HG03558 (cell line): Measurements from ENCODE around the gene TMEM132D.

ENCODE experiments used
- ATAC-seq: cut with Tn5 transposase; IDR thresholded peaks from one replicate; pipeline ENCODE4 v1.9.1; 2021; ENCODE audit warnings: moderate number of reproducible peaks; ENCODE audit not compliant: unreplicated experiment; ENCODE audit errors: extremely low read depth

TMEM132D gene

DNA sequence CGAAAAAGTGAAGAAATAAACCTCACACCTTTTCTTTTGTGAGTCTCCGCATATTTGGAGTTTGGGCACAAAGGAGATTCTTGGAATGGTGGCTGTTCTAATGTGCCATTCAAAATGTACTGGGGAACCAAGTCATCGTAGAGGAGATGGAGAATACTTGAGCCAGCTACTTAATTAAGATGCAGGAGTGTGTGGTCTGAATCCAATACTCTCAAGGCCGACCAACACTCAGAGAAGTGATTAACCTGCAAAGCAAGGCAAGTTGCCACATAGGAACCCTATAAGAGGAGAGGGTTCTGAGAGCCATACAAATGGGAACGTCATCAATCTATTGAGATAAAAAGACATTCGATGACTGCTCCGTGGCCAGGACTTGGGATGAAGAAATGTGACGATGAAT, 603.8 kb downstream of the TMEM132D start:
- no peak for ATAC-seq

DNA sequence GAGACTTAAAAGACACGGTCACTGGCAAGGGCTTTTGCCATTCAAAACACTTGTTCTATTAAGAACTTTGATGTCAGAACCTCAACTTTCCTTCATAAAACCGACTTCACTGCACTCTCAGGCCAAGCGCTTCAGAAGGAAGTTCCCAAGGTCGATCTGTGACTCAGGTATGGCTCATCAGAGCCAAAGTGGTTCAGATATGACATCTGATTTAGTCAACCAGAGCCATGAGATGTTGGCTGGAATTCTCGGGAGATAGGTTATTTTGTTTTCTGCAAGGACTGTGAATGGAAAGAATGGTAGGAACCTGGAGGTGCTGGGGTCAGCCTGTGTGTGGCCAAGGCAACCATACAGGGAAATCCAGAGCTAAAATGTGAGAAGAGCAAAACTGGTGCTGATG, 604.9 kb downstream of the TMEM132D start:
- ATAC-seq = no peak

DNA sequence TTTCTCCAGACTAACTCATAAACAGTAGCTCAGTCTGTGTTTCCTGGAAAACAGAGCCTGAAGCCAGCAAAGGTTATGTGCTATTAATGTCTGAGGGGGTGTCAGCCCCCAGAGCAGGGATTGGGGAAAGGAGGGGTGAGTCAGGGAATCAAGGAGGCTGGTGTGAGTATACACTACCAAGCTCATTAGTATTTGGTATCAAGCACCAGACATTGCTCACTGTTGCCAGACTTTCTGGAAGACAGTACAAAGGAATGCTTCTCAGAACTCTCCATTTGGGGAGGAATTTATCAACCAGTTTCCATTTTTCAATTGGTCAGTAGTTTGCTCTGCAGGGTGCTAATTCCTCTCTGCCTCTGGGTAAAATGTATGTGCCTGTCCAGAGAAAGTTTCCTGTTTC, 607.2 kb downstream of the TMEM132D start:
- no peak for ATAC-seq

DNA sequence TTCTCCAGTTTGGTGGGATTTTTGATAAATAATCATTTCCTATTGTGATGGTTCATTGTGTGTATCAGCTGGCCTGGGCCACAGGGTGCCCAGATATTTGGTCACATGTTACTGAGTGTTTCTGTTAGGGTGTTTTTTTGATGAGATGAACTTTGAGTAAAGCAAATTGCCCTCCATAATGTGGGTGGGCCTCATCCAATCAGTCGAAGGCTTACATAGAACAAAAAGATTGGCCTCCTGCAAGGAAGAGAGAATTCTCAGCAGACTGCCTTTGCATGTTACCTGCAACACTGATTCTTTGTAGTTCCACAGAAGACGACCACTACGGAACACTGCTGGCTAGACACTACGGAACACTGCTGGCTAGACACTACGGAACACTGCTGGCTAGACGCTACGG, 609.0 kb downstream of the TMEM132D start:
- no peak for ATAC-seq

DNA sequence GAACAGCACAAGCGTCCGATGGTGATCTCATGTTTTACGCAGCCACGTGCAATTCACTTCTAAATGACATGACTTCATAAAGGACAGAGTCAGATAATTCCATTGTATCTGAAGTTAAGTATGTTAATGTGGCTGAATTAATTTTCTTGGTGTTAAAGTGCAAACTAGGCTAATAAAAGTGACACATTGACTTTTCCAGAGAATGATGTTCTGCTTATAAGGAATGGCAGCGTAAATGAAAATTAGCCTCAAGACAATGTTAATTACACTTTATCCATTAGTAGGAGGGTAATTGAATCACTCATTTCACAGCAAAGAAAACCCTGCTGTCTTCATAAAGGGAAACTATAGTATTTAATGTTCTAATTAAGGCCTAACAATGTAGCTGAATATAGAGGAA, 624.1 kb downstream of the TMEM132D start:
- ATAC-seq = no peak

DNA sequence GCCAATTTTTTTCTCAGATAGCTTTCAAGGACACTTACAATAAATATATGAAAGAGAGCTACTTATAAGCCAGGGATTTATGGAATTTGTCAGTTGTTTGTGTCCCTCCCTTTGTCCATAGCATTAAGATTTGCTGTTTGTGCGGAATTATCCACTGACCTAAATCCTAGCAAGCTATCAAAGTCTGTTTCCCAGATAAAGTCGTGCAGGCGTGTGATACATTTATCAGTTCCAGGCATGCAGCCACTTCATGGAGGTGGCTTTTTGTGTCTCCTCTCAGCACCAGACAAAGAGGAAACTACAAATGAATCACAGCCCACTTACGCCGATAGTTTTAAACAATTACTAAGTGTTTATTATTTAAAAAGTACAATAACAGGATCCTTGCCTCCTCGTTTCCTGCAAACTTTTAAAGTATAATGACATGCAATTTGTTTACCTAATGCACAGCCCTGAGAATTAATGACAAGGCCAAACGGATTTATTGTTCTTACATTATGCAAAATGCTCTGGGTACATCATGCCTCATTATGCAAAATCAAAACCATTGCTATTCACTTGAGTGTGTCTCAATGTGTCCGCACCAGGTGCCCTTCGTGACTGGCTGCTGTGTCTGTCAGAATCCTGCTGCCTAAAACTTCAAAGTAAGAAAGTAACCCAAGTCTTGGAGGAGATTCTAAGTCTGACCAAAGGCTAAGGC, 627.3 kb downstream of the TMEM132D start:
- ATAC-seq = no peak

GRCh38 chr12:129269756-129270495, 633.9 kb downstream of the TMEM132D start:
- ATAC-seq = no peak

DNA sequence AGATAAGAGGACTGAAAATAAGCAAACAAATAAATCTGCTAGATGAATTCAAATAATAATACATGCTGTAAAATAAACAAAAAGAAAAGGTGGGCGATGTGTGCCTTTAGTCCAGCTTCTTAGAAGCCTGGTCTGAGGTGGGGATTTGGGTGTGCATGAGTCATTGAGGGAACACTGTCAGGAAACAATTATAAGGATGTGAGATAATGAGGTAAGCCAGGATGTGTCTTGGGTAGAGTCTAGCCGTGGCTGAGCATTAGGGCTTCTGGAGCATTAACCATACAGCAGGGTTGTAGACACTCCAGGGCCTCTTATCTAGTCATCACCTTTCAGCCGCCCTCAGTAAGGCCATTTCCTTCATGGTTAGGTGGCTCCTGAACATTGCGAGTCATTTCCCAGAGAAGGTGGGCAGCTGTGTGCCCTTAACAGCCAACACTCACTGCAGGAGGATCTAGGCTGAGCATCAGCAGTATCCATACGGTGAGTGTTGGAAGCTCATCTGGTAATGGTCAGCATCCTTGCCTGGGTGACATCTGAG, 645.0 kb downstream of the TMEM132D start:
- ATAC-seq = no peak

DNA sequence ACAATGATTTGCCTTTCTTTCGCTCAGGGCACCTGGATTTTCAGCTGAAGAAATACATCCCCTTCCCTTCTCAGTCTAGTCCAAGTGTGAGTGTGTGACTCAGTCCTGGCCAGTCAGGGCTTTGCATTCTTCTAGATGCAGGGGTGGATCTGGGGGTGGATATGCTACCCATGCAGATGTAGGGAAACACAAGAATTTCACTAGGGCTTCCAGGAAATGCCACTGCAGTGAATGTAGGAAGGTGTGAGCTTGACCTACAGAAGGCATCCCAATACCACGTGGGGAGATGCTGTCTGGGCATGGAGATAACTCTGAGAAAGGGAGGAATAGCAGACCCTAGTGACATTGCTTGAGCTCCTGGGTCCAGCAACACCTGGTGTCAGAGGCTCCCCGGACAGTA, 646.3 kb downstream of the TMEM132D start:
- ATAC-seq = no peak

GRCh38 chr12:129246630-129247029, 657.2 kb downstream of the TMEM132D start:
- ATAC-seq = no peak

- no peak for ATAC-seq
Observed at GRCh38 chr12:129245769-129246168, 658.1 kb downstream of the TMEM132D start.

DNA sequence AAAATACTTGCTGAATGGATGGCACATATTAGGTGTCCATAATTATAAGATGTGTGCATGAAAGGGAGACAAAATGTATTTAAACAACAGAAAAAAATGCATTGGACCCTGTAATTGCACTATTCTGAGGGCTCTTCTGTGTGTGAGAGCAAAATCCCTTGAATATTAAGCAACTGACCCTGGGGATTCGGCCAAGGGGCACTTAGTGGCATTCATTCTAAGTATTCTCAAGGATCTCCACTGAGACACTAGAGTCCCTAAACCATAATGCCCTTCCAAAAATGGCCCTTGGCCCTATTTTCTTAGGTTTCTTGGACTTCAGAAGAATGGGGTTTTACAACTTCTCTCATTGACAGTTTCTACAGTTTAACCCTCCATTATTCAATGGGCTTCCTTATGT, 662.0 kb downstream of the TMEM132D start:
- ATAC-seq = no peak

- no peak for ATAC-seq
Observed at GRCh38 chr12:129237881-129238280, 665.9 kb downstream of the TMEM132D start.

DNA sequence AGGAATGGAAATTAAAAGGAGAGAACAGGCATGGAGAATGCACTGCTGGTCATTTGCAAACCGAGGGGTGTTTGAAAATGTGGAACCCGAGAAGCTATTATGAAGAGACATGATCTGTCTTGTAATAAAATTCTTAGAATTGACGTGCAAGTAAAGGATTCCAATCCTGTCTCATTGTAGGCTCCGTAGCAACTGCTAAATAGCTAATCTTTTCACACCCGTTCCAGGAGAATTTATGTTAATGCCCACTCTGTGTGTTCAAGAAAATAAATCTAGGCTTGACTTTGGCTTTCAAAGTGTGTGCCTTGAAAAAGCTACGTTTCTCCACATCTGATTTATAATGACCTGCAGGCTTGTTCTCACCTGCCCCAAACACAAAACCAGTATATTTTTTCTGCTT, 669.6 kb downstream of the TMEM132D start:
- no peak for ATAC-seq

DNA sequence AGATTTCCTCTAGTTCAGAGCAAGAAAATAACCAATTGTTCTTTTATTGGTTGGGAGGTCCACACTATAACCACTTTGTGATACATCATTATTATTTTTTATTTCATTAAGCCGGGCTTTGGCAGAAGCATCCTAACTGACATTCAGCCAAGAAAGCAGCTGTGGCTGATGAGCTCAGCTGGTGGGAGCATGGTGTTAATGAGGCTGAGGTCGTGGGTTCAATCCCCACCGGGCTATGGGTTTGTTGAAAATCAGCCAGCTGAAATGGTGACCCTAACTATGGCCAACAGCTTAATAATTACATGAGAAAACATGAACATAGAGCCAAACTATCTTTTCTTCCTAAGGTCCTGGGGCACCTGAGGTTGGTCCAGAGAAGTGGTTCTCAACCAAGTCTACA, 672.3 kb downstream of the TMEM132D start:
- no peak for ATAC-seq

GRCh38 chr12:129230995-129231394, 672.8 kb downstream of the TMEM132D start:
- no peak for ATAC-seq

DNA sequence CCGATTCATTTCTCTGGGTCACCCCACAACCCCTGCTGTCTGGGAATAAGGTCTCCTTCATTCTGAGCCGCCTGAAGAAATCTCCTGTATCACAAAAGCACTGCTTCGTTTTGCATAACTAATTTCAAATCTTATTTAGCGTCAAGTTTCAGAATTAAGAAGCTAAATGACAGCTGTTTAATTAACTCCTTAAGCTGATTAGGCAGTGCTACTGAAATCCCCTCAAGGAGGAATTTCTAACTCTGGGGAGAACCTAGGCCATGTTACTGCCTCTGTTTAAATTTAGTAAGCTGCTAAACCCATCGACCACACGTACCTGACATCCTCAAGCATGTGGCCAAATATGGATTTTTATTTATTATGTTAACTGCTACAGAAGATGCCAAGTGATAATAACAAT, 677.0 kb downstream of the TMEM132D start:
- ATAC-seq = no peak

DNA sequence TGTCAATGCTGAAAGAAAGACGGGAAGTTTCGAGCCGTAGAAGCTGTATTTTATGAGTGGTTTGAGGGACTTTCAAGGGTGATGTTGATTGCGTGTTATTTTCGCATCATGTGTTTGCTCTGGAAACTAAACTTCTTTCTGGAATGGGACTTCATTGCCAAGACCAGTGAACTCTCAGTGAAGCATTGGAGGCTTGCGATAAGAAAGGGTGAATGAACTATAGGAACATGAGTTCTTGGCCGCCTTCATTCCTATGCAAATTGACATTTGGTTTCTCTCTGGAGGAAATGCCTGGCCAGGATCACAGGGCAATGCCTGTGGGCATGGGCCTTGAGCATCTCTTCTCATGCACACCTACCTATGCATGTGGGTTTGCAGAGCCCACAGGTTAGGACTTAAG, 677.8 kb downstream of the TMEM132D start:
- no peak for ATAC-seq

DNA sequence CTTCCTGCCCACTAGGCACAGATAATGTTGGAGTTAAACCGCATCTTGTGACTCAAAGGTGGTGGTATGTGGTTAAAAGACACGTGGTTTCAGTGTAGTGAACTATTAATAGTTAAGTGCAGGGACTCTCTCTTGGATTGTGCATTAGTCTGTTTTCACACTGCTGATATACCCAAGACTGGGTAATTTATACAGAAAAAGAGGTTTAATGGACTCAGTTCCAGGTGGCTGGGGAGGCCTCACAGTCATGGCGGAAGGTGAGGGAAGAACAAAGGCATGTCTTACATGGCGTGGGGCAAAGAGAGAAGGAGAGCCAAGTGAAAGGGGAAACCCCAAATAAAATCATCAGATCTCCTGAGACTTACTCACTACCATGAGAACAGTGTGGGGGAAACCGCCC, 688.3 kb downstream of the TMEM132D start:
- no peak for ATAC-seq

DNA sequence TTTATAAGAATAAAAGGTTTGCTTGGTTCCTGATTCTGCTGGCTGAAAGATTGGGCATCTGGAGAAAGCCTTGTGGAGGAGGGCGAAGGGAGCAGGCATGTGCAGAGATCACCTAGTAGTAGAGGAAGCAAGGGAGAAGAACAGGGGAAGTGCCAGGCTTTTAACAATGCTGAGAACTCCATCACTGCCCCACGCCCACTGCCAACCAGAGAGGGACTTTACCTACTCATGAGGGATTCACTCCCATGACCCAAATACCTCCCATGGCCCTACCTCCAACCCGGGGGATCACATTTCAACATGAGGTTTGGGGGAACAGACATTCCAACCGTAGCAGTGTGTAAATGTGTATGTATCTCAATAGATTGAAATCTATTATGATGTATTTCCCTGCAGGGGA, 690.3 kb downstream of the TMEM132D start:
- no peak for ATAC-seq

DNA sequence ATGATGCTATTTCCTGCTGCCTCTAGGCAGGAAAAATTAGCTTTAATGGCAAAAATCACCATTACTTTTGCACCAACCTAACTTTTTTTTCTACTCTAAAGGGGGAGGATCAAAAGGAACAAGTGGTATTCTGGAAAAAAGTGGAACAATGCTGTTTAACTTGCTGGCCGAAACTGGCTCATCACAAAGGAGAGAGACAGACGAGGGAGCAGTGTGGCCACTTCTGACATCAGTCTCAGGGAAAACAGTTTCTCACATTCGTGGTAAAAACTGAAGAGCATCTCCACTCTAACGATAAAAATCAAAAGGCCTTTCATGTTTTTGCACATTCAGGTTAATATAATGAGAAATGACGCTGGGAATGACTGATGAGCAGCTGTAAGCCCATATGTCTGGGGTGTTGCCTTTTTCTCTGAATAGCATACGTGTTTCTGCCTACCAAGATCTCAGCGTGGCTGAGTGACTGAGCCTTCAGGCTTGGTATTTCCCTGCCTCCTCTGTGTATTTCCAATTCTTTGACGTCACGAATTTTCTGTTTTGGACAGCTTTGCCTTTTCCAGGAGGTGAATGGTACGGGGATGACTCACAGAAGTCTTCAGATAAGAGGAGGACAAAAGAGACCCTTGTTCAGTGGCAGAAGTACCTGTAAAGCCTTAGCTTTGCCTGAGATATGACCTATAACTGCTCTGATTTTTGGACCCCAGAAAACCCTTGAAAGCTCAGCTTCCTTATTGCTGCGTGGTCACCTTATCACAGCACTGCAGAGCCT, 691.8 kb downstream of the TMEM132D start:
- no peak for ATAC-seq
